Type B pancreatic cell (in vitro differentiated cells): ENCODE results near the gene MED15. TPM values are rescaled to one million over a fixed set of nuclear protein-coding genes. Genes with fewer than 3 reads are reported as not detected.
A peak's percentile ranks its signal among the peaks of the same experiment; 100 is the strongest.

Source experiments
- DNase-seq: peaks from one replicate; pipeline ENCODE4 v3.0.0; 2021; ENCODE audit warnings: mixed read lengths; ENCODE audit not compliant: unreplicated experiment; ENCODE audit errors: extremely low spot score
- H3K27ac Mint-ChIP-seq: 2 replicates; pipeline ENCODE4 v1.8.0; 2021; ENCODE audit warnings: mild to moderate bottlenecking, mixed read lengths
- H3K27me3 Mint-ChIP-seq: 2 replicates; pipeline ENCODE4 v1.8.0; 2021; ENCODE audit warnings: mixed read lengths
- H3K36me3 Mint-ChIP-seq: 2 replicates; pipeline ENCODE4 v1.8.0; 2021; ENCODE audit warnings: mixed read lengths
- H3K4me1 Mint-ChIP-seq: one replicate; pipeline ENCODE4 v1.8.0; 2021; ENCODE audit warnings: mixed read lengths; ENCODE audit not compliant: unreplicated experiment
- H3K4me3 Mint-ChIP-seq: 2 replicates; pipeline ENCODE4 v1.8.0; 2021; ENCODE audit warnings: mild to moderate bottlenecking, mixed read lengths
- H3K9me3 Mint-ChIP-seq: 2 replicates; pipeline ENCODE4 v1.8.0; 2021; ENCODE audit warnings: mixed read lengths
- total RNA-seq: library from RNA; stranded (reverse); gene quantifications from 2 replicates; pipeline ENCODE4 v1.2.1, GENCODE V29; 2021; ENCODE audit warnings: low replicate concordance
- TF ChIP-seq, protein P1 (sequence below): fragments of 200-600 bp; sonication (generic); conservative IDR thresholded peaks from 2 replicates; pipeline ENCODE4 v1.5.0; 2021; ENCODE audit warnings: antibody characterized with exemption, mild to moderate bottlenecking

The MED15 gene
- total RNA-seq, 1 donor from 2014 or later = 90.8 TPM

DNA sequence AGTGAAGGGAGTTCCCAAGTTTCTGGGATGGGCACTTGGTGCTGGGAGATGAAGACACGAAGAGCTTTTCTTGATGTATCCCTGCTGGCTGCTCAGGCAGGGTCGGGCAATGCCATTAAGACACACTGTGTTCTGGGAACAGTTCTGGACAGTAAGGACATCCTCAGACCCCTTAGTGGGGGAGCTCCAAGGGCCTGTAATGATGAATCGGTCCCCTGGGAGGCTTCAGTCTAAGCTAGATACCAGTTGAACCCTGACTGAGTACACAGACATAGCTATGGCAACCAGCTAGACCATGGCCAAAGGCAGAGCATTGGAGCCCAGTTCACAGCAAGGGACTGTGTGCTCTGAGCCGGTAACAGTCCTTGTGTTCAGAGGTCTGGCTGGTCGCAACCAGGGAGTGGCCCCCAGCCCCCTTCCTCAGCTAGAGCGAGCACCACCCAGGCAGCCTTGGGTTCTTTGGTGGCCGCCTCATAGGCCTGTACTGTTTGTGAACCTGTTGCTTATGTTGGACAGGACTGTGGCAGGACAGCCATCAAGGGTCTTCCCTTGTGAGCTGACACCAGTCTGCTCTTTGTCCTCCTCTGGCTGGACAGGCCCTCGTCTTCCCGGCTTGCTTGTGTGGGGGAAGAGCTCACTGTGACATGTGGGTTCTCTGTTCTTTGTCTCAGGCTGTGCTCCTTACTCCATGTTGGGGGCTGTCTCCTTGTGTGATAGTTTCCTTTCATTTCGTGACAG lies 25.0 kb downstream of the MED15 start:
- TF ChIP-seq, protein P1, sequence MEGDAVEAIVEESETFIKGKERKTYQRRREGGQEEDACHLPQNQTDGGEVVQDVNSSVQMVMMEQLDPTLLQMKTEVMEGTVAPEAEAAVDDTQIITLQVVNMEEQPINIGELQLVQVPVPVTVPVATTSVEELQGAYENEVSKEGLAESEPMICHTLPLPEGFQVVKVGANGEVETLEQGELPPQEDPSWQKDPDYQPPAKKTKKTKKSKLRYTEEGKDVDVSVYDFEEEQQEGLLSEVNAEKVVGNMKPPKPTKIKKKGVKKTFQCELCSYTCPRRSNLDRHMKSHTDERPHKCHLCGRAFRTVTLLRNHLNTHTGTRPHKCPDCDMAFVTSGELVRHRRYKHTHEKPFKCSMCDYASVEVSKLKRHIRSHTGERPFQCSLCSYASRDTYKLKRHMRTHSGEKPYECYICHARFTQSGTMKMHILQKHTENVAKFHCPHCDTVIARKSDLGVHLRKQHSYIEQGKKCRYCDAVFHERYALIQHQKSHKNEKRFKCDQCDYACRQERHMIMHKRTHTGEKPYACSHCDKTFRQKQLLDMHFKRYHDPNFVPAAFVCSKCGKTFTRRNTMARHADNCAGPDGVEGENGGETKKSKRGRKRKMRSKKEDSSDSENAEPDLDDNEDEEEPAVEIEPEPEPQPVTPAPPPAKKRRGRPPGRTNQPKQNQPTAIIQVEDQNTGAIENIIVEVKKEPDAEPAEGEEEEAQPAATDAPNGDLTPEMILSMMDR = no peak
- Mint-ChIP-seq H3K36me3 (peaks cover 8% of the 10 kb centered on the region), H3K27ac (peak overlapping the region; percentile 98), H3K27me3 (no peaks in the 10 kb centered on the region), H3K4me3 (peak overlapping the region; percentile 59), H3K4me1 (peaks cover 38% of the 10 kb centered on the region), H3K9me3 (no peaks in the 10 kb centered on the region)
- DNase-seq = no peak

DNA sequence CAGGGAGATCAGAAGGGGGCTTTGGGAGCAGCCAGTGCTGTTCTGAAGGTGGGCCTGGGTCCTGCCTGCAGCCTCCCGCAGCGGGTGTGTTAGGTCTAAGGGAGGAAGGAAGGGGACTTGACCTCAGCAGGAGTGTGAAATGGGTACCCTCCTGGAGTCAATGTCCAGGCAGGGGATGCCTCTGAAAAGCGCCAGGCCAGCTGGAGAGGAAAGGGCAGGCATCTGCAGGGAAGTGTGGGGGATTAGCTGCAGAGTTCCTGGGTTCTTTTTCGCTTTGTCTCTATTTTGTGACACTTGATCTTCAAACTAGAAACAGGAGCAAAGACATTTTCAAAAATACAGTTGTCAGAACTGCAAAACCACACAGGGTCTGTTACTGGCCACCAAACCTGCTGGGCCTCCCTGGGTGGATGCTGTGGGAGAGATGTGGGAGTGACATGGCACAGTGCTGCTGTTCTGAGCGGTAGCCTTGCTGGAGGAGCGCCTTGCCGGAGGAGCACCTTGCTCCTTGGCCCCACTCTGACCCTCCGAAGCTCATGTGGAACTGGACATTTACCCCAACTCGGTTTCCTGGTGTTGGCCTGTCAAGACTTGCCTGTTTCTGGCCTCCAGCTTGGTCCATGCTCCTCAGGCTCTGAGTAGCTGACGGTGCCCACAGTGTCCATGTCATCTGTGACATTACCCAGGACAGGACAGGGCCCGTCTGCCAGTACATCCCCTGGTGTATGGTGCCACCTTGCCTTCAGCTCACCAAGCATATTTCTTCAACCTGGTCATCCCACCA lies 25.9 kb downstream of the MED15 start:
- peaks cover 38% of the 10 kb centered on the region for H3K4me1 Mint-ChIP-seq
- peaks cover 7% of the 10 kb centered on the region for H3K36me3 Mint-ChIP-seq
- H3K27me3 Mint-ChIP-seq = no peaks in the 10 kb centered on the region
- H3K4me3 Mint-ChIP-seq = peak overlapping the region; percentile 59
- no peak for DNase-seq
- TF ChIP-seq, protein P1 = no peak
- peak overlapping the region; percentile 98 for H3K27ac Mint-ChIP-seq
- H3K9me3 Mint-ChIP-seq = no peaks in the 10 kb centered on the region

DNA sequence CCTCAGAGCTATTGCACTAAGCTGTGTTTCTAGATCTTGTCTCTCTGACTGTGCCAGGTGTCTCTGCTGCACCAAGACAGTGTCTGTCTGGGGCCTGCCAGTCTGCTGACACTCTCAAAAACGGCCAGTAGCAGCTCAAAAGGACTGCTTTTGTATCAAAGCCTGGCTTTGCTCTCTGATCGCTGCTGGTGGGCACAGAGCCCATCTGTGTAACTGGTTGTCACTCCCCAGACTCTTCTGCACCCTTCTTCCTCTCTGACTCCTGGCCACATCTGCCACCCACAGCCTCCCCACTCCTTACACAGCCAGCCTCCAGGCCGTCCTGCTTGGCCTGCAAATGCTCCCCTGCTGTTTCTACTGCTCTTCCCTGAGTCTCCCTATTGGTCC lies 26.5 kb downstream of the MED15 start:
- Mint-ChIP-seq H3K9me3 (no peaks in the 10 kb centered on the region), H3K4me1 (peaks cover 38% of the 10 kb centered on the region), H3K27ac (peak overlapping the region; percentile 98), H3K27me3 (no peaks in the 10 kb centered on the region), H3K36me3 (peaks cover 7% of the 10 kb centered on the region), H3K4me3 (peak overlapping the region; percentile 40)
- TF ChIP-seq, protein P1 = no peak
- no peak for DNase-seq

DNA sequence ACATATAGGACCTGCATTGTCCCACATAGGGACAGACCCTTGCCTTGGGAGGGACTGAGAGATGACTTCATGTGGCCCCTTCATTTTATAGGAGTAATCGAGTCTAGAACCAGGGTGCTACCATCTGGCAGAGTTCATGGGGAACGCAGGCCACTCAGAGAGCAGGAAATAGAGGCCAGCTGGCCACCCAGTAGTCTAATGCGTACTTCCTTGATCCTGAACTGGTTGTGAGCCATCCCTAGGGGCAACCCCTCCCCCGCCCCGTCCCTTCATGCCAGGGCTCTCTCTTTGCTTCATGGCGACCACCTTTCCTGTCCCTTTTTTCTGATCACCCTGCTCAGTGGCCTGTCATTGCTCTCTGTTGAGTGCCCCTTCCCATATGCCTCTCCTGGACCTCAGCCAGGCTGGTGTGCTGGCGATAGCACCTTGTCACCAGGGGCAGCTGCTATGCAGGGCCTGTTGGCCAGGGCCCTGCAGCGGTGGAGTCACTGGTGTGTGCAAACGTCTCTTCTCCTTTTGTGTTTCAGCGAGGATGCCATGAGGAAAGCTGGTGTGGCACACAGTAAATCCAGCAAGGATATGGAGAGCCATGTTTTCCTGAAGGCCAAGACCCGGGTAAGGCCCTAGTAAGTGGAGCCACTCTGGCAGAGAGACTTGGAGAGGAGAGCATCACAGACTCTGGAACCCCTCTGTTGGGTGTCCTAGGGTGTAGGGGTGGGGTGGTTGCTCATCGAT lies 29.3 kb downstream of the MED15 start:
- H3K9me3 Mint-ChIP-seq = no peaks in the 10 kb centered on the region
- H3K4me1 Mint-ChIP-seq = peaks cover 22% of the 10 kb centered on the region
- TF ChIP-seq, protein P1 = no peak
- H3K4me3 Mint-ChIP-seq = no peak overlapping the region
- peak overlapping the region; percentile 85 for H3K27ac Mint-ChIP-seq
- no peak for DNase-seq
- peaks cover 16% of the 10 kb centered on the region for H3K36me3 Mint-ChIP-seq
- H3K27me3 Mint-ChIP-seq = no peaks in the 10 kb centered on the region

DNA sequence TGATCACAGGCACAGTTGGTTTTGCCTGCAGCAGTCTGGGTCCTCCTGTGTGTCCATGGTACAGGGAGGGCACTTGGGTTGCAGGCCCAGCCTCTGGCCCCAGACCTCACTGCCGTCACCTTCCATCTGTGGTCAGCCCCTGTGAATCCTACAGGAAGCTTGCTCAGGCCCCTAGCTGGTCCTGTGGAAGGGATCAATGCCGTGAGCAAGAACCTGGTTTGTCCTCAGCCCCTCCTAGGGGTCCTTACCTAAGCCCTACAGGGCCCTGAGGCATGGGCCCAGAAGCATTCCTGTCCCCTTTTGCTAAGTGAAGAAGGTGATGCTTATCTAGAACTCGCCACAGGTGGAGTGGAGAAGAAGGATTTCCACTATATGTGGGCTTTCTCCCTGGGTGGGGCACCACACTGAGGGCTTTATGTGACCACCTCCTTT lies 29.9 kb downstream of the MED15 start:
- DNase-seq = no peak
- TF ChIP-seq, protein P1 = no peak
- H3K27ac Mint-ChIP-seq = no peak overlapping the region
- peaks cover 22% of the 10 kb centered on the region for H3K36me3 Mint-ChIP-seq
- H3K9me3 Mint-ChIP-seq = no peaks in the 10 kb centered on the region
- no peaks in the 10 kb centered on the region for H3K27me3 Mint-ChIP-seq
- peaks cover 17% of the 10 kb centered on the region for H3K4me1 Mint-ChIP-seq
- H3K4me3 Mint-ChIP-seq = no peak overlapping the region
